Measurements from ENCODE around the gene PTPN4. TPM values are rescaled to one million over a fixed set of nuclear protein-coding genes. Genes with fewer than 3 reads are reported as not detected.

The PTPN4 gene
- total RNA-seq, 1 experiment from 2014 or later = 15.1 TPM

- no peak for DNase-seq (ENCODE audit: low spot score)
Observed at GRCh38 chr2:119731983-119732382, 27.7 kb upstream of the PTPN4 start.

- no peak for DNase-seq (ENCODE audit: low spot score)
Observed at GRCh38 chr2:119732601-119733164, 27.0 kb upstream of the PTPN4 start.

- DNase-seq (ENCODE audit: low spot score) = no peak
Observed at GRCh38 chr2:119734047-119734446, 25.7 kb upstream of the PTPN4 start.

- DNase-seq (ENCODE audit: low spot score) = no peak
Observed at GRCh38 chr2:119735565-119735964, 24.2 kb upstream of the PTPN4 start.

GRCh38 chr2:119736021-119736420 lies 23.7 kb upstream of the PTPN4 start:
- no peak for DNase-seq (ENCODE audit: low spot score)

- no peak for DNase-seq (ENCODE audit: low spot score)
Observed at GRCh38 chr2:119739580-119740255, 20.0 kb upstream of the PTPN4 start.

GRCh38 chr2:119741001-119741400 lies 18.7 kb upstream of the PTPN4 start:
- DNase-seq (ENCODE audit: low spot score) = no peak

GRCh38 chr2:119741868-119742267 lies 17.9 kb upstream of the PTPN4 start:
- DNase-seq (ENCODE audit: low spot score) = no peak

- DNase-seq (ENCODE audit: low spot score) = peak; percentile 69
Observed at GRCh38 chr2:119744335-119744939, 15.3 kb upstream of the PTPN4 start.

GRCh38 chr2:119745566-119745965 lies 14.2 kb upstream of the PTPN4 start:
- DNase-seq (ENCODE audit: low spot score) = no peak

- DNase-seq (ENCODE audit: low spot score) = no peak
Observed at GRCh38 chr2:119746836-119747686, 12.7 kb upstream of the PTPN4 start.

- no peak for DNase-seq (ENCODE audit: low spot score)
Observed at GRCh38 chr2:119748135-119748534, 11.6 kb upstream of the PTPN4 start.

- no peak for DNase-seq (ENCODE audit: low spot score)
Observed at GRCh38 chr2:119749477-119750012, 10.2 kb upstream of the PTPN4 start.

GRCh38 chr2:119751706-119752105 lies 8.0 kb upstream of the PTPN4 start:
- DNase-seq (ENCODE audit: low spot score) = no peak

GRCh38 chr2:119753041-119753929 lies 6.4 kb upstream of the PTPN4 start:
- peak; percentile 42 for DNase-seq (ENCODE audit: low spot score)

GRCh38 chr2:119753930-119754321 lies 5.8 kb upstream of the PTPN4 start:
- DNase-seq (ENCODE audit: low spot score) = no peak

GRCh38 chr2:119755906-119756305 lies 3.8 kb upstream of the PTPN4 start:
- DNase-seq (ENCODE audit: low spot score) = no peak

- no peak for DNase-seq (ENCODE audit: low spot score)
Observed at GRCh38 chr2:119756837-119757236, 2.9 kb upstream of the PTPN4 start.

GRCh38 chr2:119758881-119759450 lies 756 bp upstream of the PTPN4 start:
- DNase-seq (ENCODE audit: low spot score) = no peak

- DNase-seq (ENCODE audit: low spot score) = no peak
Observed at GRCh38 chr2:119760237-119760955, 674 bp downstream of the PTPN4 start.
